Ishikawa (cell line): Measurements from ENCODE around the gene RNF220.

ENCODE experiments used
- TAF1 ChIP-seq: IDR thresholded peaks from 2 replicates; pipeline ENCODE4 v1.6.1; 2012; ENCODE audit warnings: low read depth, mild to moderate bottlenecking
- YY1 ChIP-seq: IDR thresholded peaks from 2 replicates; pipeline ENCODE4 v1.6.1; 2012; ENCODE audit warnings: low read depth

DNA sequence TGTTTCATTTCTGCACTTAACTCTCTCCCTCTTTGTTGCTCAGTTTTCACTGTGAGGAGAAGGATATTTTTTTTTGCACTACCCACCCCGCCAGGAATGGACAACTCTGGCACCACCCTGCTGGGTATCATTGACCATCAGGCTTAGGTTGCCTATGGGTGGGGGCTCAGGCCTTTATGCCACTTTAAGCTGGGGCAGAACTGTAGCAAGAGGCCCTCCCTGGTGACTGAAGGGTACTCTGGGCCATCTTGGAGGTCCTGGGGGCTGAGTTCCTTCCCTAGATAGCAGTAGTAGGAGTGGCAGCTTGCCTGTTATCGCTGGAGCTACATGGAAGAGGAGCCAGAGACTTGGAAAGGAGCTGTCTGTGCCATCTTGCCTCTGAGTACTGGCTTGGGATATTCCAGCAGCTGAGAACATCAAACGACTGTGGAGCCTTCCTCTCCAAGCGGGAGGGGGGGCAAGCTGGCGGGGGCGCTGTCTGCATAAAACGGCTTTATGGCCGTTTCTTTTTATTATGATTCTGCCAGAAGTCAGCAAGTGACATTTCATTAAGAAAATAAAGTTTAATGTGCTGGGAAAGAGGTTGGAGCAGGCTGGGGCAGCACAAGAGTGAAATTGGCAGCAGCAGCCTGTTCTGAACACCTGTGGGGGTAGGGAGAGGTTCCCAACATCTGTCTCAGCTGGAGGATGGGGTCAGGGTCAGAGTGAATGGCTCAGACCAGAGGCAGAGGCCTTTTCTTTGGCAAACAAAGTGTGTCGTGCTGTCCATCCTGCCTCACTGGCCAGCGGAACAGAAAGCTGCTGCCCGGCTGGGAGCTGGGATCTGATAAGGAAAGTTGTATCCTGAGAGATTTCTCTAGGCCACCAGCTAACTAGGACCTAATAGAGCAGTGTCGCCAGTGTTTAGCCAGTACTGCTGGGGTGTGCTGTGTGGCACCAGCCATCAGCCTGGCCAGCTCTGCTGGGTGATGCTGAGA, 236.4 kb downstream of the RNF220 start:
- no peak for TF ChIP-seq TAF1
- no peak for TF ChIP-seq YY1
